ENCODE measurements around the gene ATP1A2. TPM values are rescaled to one million over a fixed set of nuclear protein-coding genes. Genes with fewer than 3 reads are reported as not detected.

ATP1A2 gene
- total and polyA plus RNA-seq, 2 of the 8 experiments (the other 6 are each of a cell fraction or from before 2014, with no cell fraction given) = 39.7 to 40.8 TPM

GRCh38 chr1:160079448-160079847 is 36.1 kb upstream of the ATP1A2 start:
- Histone ChIP-seq H3K4me3 (ENCODE audit: extremely low read depth in 1 of 4, insufficient read depth in 2 of 4, low read depth in 3 of 4, low read length in 4 of 4) (no peak overlapping the region), H4K20me1 (replicated peaks in 1 of 2; ENCODE audit: control insufficient read depth in 1 of 2, insufficient read depth in 2 of 2, low read length in 2 of 2) (no peaks in the 10 kb centered on the region), H2AFZ (ENCODE audit: low read length) (no peak overlapping the region), H2BK12ac (ENCODE audit: low read depth, low read length) (no peak overlapping the region), H3K23ac (ENCODE audit: insufficient read length) (no peak overlapping the region), H3K9me3 (ENCODE audit: insufficient read depth in 2 of 2, low read depth in 1 of 2, low read length in 1 of 2) (peaks cover 0 to 2% of the 10 kb centered on the region in 2 experiments; a peak in 1 of 4 replicates), H3K4ac (replicated peaks; ENCODE audit: insufficient read length, low read depth, low read length) (no peak overlapping the region), H4K8ac (ENCODE audit: extremely low read depth, insufficient read depth, low read length) (no peak overlapping the region), H3K4me2 (ENCODE audit: insufficient read depth in 1 of 2, low read depth in 2 of 2, low read length in 2 of 2) (no peak overlapping the region), H3K18ac (ENCODE audit: extremely low read depth, low read length) (no peak overlapping the region), H3K14ac (ENCODE audit: insufficient read length) (no peak overlapping the region), H2BK15ac (ENCODE audit: low read length) (no peak overlapping the region), H2BK20ac (ENCODE audit: low read length) (no peak overlapping the region), H3K56ac (replicated peaks; ENCODE audit: insufficient read length, low read depth, low read length) (no peak overlapping the region), H2BK120ac (replicated peaks; ENCODE audit: low read depth, low read length) (no peak overlapping the region), H3K23me2 (ENCODE audit: low read depth, low read length) (no peaks in the 10 kb centered on the region; the same call in 1 of the 2 replicates), H3K79me1 (ENCODE audit: low read depth, low read length) (no peaks in the 10 kb centered on the region), H2AK5ac (ENCODE audit: low read depth, low read length) (no peak overlapping the region), H3K36me3 (ENCODE audit: control insufficient read depth in 2 of 4, insufficient read depth in 4 of 4, low read length in 3 of 4) (peaks cover 0 to 2% (median 0%) of the 10 kb centered on the region in 4 experiments; a peak in 1 of 8 replicates), H4K91ac (replicated peaks; ENCODE audit: insufficient read length, low read length) (no peak overlapping the region), H3K27me3 (replicated peaks in 1 of 4; ENCODE audit: control insufficient read depth in 3 of 4, extremely low read depth in 1 of 4, insufficient read depth in 3 of 4, low read length in 3 of 4) (peaks cover 0 to 41% (median 25%) of the 10 kb centered on the region in 4 experiments; a peak in 6 of 7 replicates), H3K27ac (ENCODE audit: low read depth, low read length) (no peak overlapping the region), H4K5ac (ENCODE audit: insufficient read length, low read depth, low read length) (no peak overlapping the region), H3K4me1 (replicated peaks in 1 of 4; ENCODE audit: control insufficient read depth in 3 of 4, insufficient read depth in 4 of 4, low read length in 3 of 4) (peaks cover 0 to 5% (median 2%) of the 10 kb centered on the region in 4 experiments; a peak in 4 of 7 replicates), H3K9ac (replicated peaks in 1 of 4; ENCODE audit: extremely low read depth in 1 of 4, low read depth in 3 of 4, low read length in 3 of 4) (no peak overlapping the region), H2BK5ac (ENCODE audit: low read depth, low read length) (no peak overlapping the region), H3K79me2 (ENCODE audit: control insufficient read depth in 1 of 2, insufficient read depth in 2 of 2, low read length in 2 of 2) (no peaks in the 10 kb centered on the region)
- CTCF ChIA-PET (ENCODE audit: partially characterized antibody) = interaction anchor here (0.8 to 50.1 kb wide), 24 partner anchors 5 to 538 kb away, joined by 3 to 1874 read pairs (median 5); partner anchors contain the start of genes ATP1A4, CASQ1, IGSF8 and KCNJ10
- no peak for TF ChIP-seq BRCA1 (IDR thresholded peaks at IDR 0.05; ENCODE audit: low read depth, low read length)
- TF ChIP-seq CEBPB (IDR thresholded peaks at IDR 0.05; ENCODE audit: low read depth, low read length) = no peak
- TF ChIP-seq TEAD4 (IDR thresholded peaks at IDR 0.05; ENCODE audit: low read depth, low read length) = 0 out of 2 replicates have a peak, but pooled peaks have one; percentile 49
- no peak for FAIRE-seq
- DNase-seq (ENCODE audit: low read depth in 1 of 2, low spot score in 2 of 2) = no peak
- WGBS, 2 experiments (ENCODE audit: extremely low coverage in 1 of 2, insufficient coverage in 1 of 2, insufficient read length in 1 of 2, insufficient replicate concordance in 2 of 2, low coverage in 1 of 2, low lambda C conversion rate in 2 of 2, missing lambda C conversion rate in 1 of 2) = 80% methylated on average over 4 of the region's 4 CpGs; no CpG with 5 or more reads in 1 of the 2 experiments
- POLR2A ChIA-PET (ENCODE audit: partially characterized antibody) = interaction anchor here (1.0 to 1.8 kb wide), 7 partner anchors 11 to 139 kb away, joined by 3 to 8 read pairs (median 4); no protein-coding TSS in a partner anchor
